HG03354 (cell line): Measurements from ENCODE around the gene PRKD1.
A peak's percentile ranks its signal among the peaks of the same experiment; 100 is the strongest.
"Not testable (repeated sequence)": the region's sequence is repeated elsewhere in the genome, so short reads cannot be mapped to it uniquely, and the experiment has no call there.

Source experiments
- ATAC-seq: cut with Tn5 transposase; IDR thresholded peaks from one replicate; pipeline ENCODE4 v1.9.1; 2021; ENCODE audit warnings: mild to moderate bottlenecking; ENCODE audit not compliant: unreplicated experiment, poor library complexity, severe bottlenecking

Gene PRKD1

GRCh38 chr14:29905543-29905942 is 22.1 kb downstream of the PRKD1 start:
- no peak for ATAC-seq

GRCh38 chr14:29900609-29901350 is 26.9 kb downstream of the PRKD1 start:
- ATAC-seq, result no peak

GRCh38 chr14:29898470-29898869 is 29.2 kb downstream of the PRKD1 start:
- ATAC-seq, result no peak

- ATAC-seq, result no peak
These were observed 30.5 kb downstream of the PRKD1 start for GRCh38 chr14:29897181-29897580.

GRCh38 chr14:29896354-29896821 is 31.3 kb downstream of the PRKD1 start:
- no peak for ATAC-seq

- no peak for ATAC-seq
These were observed 32.0 kb downstream of the PRKD1 start for GRCh38 chr14:29895591-29896083.

GRCh38 chr14:29893989-29894388 is 33.7 kb downstream of the PRKD1 start:
- ATAC-seq, result no peak

- no peak for ATAC-seq
These were observed 35.3 kb downstream of the PRKD1 start for GRCh38 chr14:29892327-29892726.

GRCh38 chr14:29885988-29886387 is 41.7 kb downstream of the PRKD1 start:
- no peak for ATAC-seq

GRCh38 chr14:29868000-29868399 is 59.6 kb downstream of the PRKD1 start:
- ATAC-seq, result no peak

GRCh38 chr14:29865299-29865698 is 62.3 kb downstream of the PRKD1 start:
- ATAC-seq, result no peak

GRCh38 chr14:29861996-29862395 is 65.7 kb downstream of the PRKD1 start:
- no peak for ATAC-seq

GRCh38 chr14:29858299-29858698 is 69.3 kb downstream of the PRKD1 start:
- peak; percentile 90 for ATAC-seq

GRCh38 chr14:29857551-29857950 is 70.1 kb downstream of the PRKD1 start:
- ATAC-seq, result peak; percentile 78

- ATAC-seq, result no peak
These were observed 71.1 kb downstream of the PRKD1 start for GRCh38 chr14:29856516-29856915.

GRCh38 chr14:29853691-29854090 is 74.0 kb downstream of the PRKD1 start:
- not testable (repeated sequence) for ATAC-seq

GRCh38 chr14:29853272-29853671 is 74.4 kb downstream of the PRKD1 start:
- no peak for ATAC-seq

- no peak for ATAC-seq
These were observed 76.2 kb downstream of the PRKD1 start for GRCh38 chr14:29851397-29851796.

GRCh38 chr14:29847056-29847380 is 80.6 kb downstream of the PRKD1 start:
- no peak for ATAC-seq

- peak; percentile 65 for ATAC-seq
These were observed 81.2 kb downstream of the PRKD1 start for GRCh38 chr14:29846339-29847055.

- no peak for ATAC-seq
These were observed 83.7 kb downstream of the PRKD1 start for GRCh38 chr14:29843981-29844380.
